ENCODE data around the gene ARHGAP10. TPM values are rescaled to one million over a fixed set of nuclear protein-coding genes. Genes with fewer than 3 reads are reported as not detected.

ARHGAP10 gene
- total RNA-seq, 2 donors from 2014 or later: 36.1 to 43.5 TPM

- peak overlapping the region; percentile 80 to 84 for H3K27ac ChIP-seq
- H3K9me3 ChIP-seq: no peaks in the 10 kb centered on the region
- TF ChIP-seq CTCF (IDR thresholded peaks at IDR 0.05): no peak
- peaks cover 0 to 91% of the 10 kb centered on the region in 2 donors for H3K4me1 ChIP-seq
- H3K4me3 ChIP-seq: no peak overlapping the region
- no peaks in the 10 kb centered on the region for H3K27me3 ChIP-seq
- DNase-seq (ENCODE audit: low spot score): no peak
- H3K36me3 ChIP-seq: no peaks in the 10 kb centered on the region
Measured at GRCh38 chr4:147813109-147813773, 81.4 kb downstream of the ARHGAP10 start.

- peaks cover 0 to 91% of the 10 kb centered on the region in 2 donors for H3K4me1 ChIP-seq
- H3K27ac ChIP-seq: peak overlapping the region; percentile 80 to 84
- no peaks in the 10 kb centered on the region for H3K36me3 ChIP-seq
- TF ChIP-seq CTCF (IDR thresholded peaks at IDR 0.05): no peak
- H3K4me3 ChIP-seq: no peak overlapping the region
- H3K9me3 ChIP-seq: no peaks in the 10 kb centered on the region
- no peak for DNase-seq (ENCODE audit: low spot score)
- no peaks in the 10 kb centered on the region for H3K27me3 ChIP-seq
Measured at GRCh38 chr4:147813973-147814372, 82.1 kb downstream of the ARHGAP10 start.

- TF ChIP-seq CTCF (IDR thresholded peaks at IDR 0.05): no peak
- Histone ChIP-seq H3K4me3 (no peak overlapping the region), H3K9me3 (no peaks in the 10 kb centered on the region), H3K27ac (peak overlapping the region; percentile 80 to 84), H3K27me3 (no peaks in the 10 kb centered on the region), H3K4me1 (peaks cover 0 to 88% of the 10 kb centered on the region in 2 donors), H3K36me3 (no peaks in the 10 kb centered on the region)
- no peak for DNase-seq (ENCODE audit: low spot score)
Measured at GRCh38 chr4:147814376-147814775, 82.5 kb downstream of the ARHGAP10 start.

DNA sequence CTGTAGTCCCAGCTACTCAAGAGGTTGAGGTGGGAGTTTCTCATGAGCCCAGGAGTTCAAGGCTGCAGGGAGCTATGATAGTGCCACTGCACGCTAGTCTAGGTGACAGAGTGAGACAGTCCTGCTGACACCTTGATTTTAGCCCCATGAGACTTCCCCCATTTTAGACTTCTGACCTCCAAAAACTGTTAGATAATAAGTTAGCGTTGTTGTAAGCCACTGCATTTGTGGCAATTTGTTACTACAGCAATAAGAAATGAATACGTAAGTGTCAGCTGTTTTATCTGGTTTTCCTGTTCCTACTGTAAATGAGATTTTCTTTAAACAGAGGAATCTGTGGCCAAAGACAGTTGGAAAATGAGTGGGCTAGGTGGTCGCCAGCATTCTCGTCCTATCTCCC lies 83.9 kb downstream of the ARHGAP10 start:
- Histone ChIP-seq H3K9me3 (no peaks in the 10 kb centered on the region), H3K27ac (peak overlapping the region; percentile 80 to 84), H3K4me3 (no peak overlapping the region), H3K36me3 (no peaks in the 10 kb centered on the region), H3K27me3 (no peaks in the 10 kb centered on the region), H3K4me1 (peaks cover 0 to 81% of the 10 kb centered on the region in 2 donors)
- no peak for DNase-seq (ENCODE audit: low spot score)
- TF ChIP-seq CTCF (IDR thresholded peaks at IDR 0.05): no peak

DNA sequence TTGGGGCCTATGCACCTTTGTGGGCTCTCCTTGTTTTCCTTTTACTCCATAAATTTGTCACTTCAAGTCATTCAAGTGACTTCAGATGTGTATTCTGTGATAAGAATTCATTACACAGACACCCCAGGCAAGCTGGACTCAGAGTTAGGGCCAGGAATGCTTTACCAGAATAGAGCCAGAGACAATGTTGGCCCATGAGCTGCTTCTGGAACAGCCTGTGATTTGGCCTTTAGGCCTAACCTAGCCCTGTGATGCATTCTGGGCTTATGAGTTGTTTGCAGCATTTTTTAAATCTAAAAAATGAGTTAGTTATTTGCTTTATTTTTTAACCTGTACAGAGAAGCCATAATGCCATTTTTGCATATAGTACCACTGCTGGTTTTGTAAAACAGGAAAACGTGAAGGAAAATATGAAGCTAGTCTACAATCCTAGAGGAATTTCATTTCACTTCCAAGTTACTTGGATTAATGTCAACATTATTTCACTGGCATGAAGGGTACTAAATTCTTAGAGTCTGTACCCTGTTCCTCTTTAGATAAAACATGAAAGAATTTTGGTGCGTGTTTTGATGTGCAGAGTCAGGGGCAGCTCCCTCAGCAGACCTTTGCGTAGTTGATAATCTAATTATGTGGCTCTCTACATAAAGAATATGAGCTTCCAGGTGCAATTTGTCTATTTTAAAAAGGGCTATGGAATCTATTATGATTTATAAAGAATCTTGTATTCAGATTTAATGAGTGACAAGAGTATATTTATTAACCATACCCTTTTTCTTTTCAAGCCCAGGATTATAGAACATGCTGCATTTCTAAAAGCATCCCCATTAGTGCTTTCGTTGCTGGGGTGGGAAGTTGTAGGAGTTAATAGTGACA lies 84.7 kb downstream of the ARHGAP10 start:
- TF ChIP-seq CTCF (IDR thresholded peaks at IDR 0.05): no peak
- Histone ChIP-seq H3K4me3 (no peak overlapping the region), H3K4me1 (peaks cover 0 to 83% of the 10 kb centered on the region in 2 donors), H3K9me3 (no peaks in the 10 kb centered on the region), H3K27ac (peak overlapping the region; percentile 80 to 84), H3K36me3 (no peaks in the 10 kb centered on the region), H3K27me3 (no peaks in the 10 kb centered on the region)
- no peak for DNase-seq (ENCODE audit: low spot score)

Measured in right atrium auricular region (tissue), 2 donors.